Measurements from ENCODE around the gene USP30.

The USP30 gene

DNA sequence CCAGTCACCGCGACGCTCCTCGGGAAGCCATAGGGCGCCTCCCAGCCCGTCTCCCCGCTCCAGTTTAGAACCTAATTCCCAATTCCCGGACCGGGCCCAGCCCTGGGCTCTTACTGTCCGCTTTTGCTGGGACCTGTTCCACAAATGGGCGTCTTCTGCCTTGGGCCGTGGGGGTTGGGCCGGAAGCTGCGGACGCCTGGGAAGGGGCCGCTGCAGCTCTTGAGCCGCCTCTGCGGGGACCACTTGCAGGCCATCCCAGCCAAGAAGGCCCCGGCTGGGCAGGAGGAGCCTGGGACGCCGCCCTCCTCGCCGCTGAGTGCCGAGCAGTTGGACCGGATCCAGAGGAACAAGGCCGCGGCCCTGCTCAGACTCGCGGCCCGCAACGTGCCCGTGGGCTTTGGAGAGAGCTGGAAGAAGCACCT lies 45.8 kb downstream of the USP30 start:
- DNase-seq (ENCODE audit: low read depth) = peak; percentile 39

- DNase-seq (ENCODE audit: low read depth) = no peak
These were observed 46.3 kb downstream of the USP30 start for GRCh38 chr12:109098651-109099050.

GRCh38 chr12:109099431-109100020 lies 47.1 kb downstream of the USP30 start:
- DNase-seq (ENCODE audit: low read depth) = no peak

DNA sequence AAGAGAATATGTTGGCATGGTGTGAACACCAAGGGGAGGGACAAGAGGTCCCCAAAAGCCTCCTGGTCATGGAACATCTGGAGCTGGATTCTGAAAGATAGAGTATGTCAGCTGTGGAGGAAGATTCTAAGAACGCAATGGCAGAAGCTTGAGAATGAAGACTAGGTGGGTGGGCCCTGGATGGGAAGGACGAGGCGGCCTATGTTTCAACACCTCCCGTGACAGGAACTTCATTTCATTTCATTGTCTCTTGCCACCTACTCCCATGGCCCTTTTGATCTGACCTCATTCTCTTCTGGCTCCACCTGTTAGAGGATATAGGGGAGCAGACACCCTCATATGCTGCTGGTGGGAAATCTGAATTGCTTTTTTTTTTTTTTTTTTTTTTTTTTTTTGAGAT lies 48.4 kb downstream of the USP30 start:
- DNase-seq (ENCODE audit: low read depth) = no peak

- no peak for DNase-seq (ENCODE audit: low read depth)
These were observed 50.1 kb downstream of the USP30 start for GRCh38 chr12:109102491-109102890.

DNA sequence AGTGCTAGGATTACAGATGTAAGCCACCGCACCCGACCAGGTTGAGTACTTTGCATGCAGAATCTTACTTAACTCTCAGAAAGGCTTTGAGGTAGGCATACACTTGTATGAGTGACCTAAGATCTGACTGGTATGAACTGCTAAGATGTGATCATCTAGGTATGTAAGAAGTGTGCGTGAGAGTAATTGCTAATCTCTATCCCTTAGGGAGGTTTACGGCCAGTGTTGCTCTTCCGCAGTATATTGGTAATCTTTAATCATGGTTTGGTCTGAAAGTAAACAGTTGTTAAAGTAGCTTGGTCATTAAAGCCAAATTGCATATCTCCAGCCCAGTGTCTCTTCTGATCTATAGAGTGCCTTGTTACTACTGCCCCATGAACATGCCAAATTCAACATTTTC lies 52.8 kb downstream of the USP30 start:
- DNase-seq (ENCODE audit: low read depth) = no peak

- DNase-seq (ENCODE audit: low read depth) = no peak
These were observed 57.5 kb downstream of the USP30 start for GRCh38 chr12:109109746-109110350.

DNA sequence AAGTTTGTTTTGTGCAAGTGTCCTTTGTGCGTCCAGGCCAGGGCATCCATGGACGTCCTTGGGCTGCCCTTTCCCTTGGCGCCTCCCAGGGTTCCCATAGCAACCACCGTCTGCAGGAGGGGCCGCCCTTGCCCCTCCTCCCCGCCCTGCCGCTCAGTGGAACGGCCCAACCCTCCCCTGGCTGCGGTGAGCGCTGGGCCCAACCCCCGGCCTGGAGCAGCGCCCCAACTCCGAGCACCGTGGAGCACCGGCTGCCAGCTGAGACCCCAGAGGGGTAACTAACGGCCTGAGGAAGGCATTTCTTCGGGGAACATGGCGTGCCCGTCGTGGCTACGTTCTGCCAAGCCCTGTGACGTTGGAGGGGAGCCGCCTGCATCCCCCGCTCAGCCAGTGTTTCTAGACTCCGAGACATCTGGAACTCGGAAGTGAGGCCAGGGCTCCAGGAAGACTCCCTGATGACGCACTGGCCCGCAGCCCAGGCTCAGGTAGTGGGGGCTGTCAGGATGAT lies 58.7 kb downstream of the USP30 start:
- DNase-seq (ENCODE audit: low read depth) = peak; percentile 75

GRCh38 chr12:109112720-109113465 lies 60.5 kb downstream of the USP30 start:
- DNase-seq (ENCODE audit: low read depth) = no peak

DNA sequence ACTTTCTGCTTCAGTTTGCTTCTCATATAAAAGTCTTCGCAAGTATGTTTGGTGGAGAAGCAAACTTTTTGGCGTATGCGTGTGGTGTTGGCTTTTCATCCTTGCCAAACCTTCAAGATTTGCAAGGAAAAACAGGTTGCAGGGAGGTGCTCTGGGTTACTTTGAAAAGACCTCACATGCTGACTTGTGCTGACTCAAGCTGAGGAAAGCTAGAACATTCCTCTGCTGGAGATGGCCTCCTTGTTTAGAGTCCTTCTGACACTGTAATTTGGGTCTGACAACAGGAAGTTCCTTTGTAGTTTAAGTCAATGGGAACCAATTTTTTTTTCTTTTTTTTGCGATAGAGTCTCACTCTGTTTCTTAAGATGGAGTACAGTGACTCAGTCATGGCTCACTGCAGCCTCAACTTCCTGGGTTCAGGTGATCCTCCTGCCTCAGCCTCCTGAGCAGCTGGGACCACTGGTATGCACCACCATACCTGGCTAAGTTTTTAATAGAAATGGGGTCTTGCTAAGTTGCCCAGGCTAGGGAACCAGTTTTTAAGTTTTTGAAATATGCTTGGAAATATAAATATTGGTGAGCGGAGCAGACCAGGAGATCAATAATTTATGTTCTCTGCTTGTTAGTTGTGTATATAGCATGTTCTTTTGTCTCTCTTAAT lies 61.4 kb downstream of the USP30 start:
- DNase-seq (ENCODE audit: low read depth) = no peak

GRCh38 chr12:109114644-109115043 lies 62.3 kb downstream of the USP30 start:
- DNase-seq (ENCODE audit: low read depth) = no peak

- DNase-seq (ENCODE audit: low read depth) = no peak
These were observed 63.0 kb downstream of the USP30 start for GRCh38 chr12:109115404-109115757.

GRCh38 chr12:109115758-109116610 lies 63.6 kb downstream of the USP30 start, which contains the start of gene ACACB:
Gene ACACB (plus strand): TSS chr12:109116587. CDS start chr12:109139406, 22,819 bp downstream.
- no peak for DNase-seq (ENCODE audit: low read depth)

GRCh38 chr12:109116611-109116949 lies 64.2 kb downstream of the USP30 start:
- DNase-seq (ENCODE audit: low read depth) = no peak

GRCh38 chr12:109120095-109120494 lies 67.7 kb downstream of the USP30 start:
- DNase-seq (ENCODE audit: low read depth) = no peak

DNA sequence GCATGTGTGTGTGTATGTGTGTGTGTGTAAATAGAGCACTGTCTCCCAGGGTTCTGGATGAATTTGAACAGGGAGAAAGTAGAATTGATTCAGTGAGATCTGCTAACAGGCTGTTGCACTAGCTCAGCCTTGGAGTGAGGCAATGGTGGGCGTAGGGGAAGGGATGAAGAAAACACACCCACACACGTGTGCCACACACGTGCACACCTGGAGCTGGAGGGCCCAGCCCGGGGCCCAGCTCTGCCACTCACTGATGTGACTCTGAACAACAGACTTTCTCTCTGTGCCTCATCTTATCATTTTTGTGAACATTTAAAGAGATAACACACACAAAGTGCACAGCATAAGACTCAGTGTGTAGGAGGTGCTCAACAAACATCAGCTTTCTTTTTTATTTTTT lies 68.2 kb downstream of the USP30 start:
- DNase-seq (ENCODE audit: low read depth) = no peak

GRCh38 chr12:109121346-109121880 lies 69.0 kb downstream of the USP30 start:
- no peak for DNase-seq (ENCODE audit: low read depth)

GRCh38 chr12:109124878-109125648 lies 72.7 kb downstream of the USP30 start:
- no peak for DNase-seq (ENCODE audit: low read depth)

DNA sequence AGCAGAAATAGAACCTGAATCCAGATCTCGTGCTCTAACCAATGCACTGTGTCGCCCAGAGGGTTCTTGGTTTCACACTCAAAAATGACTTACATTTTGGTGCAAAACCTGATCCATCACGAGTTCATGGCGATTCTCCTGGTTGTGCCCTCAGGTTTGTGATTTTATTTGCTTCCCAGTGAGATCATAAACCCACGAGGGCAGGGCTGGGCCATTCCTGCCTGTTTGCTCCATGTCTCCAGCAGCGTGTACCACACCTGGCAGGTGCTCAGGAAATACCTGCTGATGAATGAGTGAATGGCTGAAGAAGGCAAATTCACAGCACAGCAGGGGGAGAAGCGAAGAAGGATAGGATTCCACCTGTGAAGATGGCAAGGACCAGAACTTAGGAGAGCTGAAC lies 73.4 kb downstream of the USP30 start:
- no peak for DNase-seq (ENCODE audit: low read depth)

DNA sequence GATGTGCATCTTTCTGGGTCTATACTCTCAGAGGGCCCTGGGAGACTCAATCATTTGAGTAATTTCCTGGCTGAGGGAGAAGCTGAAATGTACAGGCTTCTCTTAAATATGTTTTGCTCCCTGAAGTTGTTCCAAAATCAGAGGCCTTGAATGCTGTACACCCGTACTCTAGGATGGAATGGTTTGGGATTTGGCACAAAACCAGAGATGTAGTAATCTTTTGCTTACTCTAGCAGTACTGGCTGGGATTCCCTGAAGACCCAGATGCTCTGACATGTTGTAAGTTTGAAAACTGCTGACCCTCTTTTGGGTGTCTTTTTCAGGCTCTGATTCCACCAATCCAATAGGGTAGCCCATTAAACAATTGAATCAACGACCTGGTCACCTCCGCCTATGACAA lies 74.4 kb downstream of the USP30 start:
- DNase-seq (ENCODE audit: low read depth) = no peak

Measured in stromal cell of bone marrow (primary cell).